GM23338 (cell line): ENCODE measurements around the gene CGREF1. TPM values are rescaled to one million over a fixed set of nuclear protein-coding genes. Genes with fewer than 3 reads are reported as not detected.
A peak's percentile ranks its signal among the peaks of the same experiment; 100 is the strongest.

ENCODE experiments used
- ATAC-seq: fragments of 200-7000 bp; cut with Tn5 transposase; 3 replicates; pipeline ENCODE4 v1.9.1; 2020
- DNase-seq: peaks from one replicate; pipeline ENCODE4 v3.0.0-alpha.2; 2015; ENCODE audit warnings: low spot score
- H2AFZ ChIP-seq: fragments of 200-600 bp; sonication (generic); 2 replicates; pipeline ENCODE4 v1.8.0; 2016; ENCODE audit warnings: antibody characterized with exemption, mild to moderate bottlenecking, moderate library complexity
- H3F3A ChIP-seq: fragments of 200-600 bp; sonication (generic); replicated peaks from 2 replicates; pipeline ENCODE4 v1.8.0; 2017; ENCODE audit warnings: antibody characterized with exemption, mixed run types, low read depth
- H3K27ac ChIP-seq: fragments of 200-600 bp; sonication (generic); 2 replicates; pipeline ENCODE4 v1.6.1; 2016; ENCODE audit warnings: low read depth
- H3K27me3 ChIP-seq: fragments of 200-600 bp; sonication (generic); 2 replicates; pipeline ENCODE4 v1.8.0; 2016; ENCODE audit warnings: mild to moderate bottlenecking, mixed run types, moderate library complexity; ENCODE audit not compliant: insufficient read depth
- H3K36me3 ChIP-seq: fragments of 200-600 bp; sonication (generic); 2 replicates; pipeline ENCODE4 v1.8.0; 2016; ENCODE audit warnings: mild to moderate bottlenecking; ENCODE audit not compliant: insufficient read depth
- H3K4me1 ChIP-seq: fragments of 200-600 bp; sonication (generic); 2 replicates; pipeline ENCODE4 v1.8.0; 2016; ENCODE audit warnings: mild to moderate bottlenecking, moderate library complexity; ENCODE audit not compliant: insufficient read depth
- H3K4me2 ChIP-seq: fragments of 200-600 bp; sonication (generic); 2 replicates; pipeline ENCODE4 v1.7.1; 2017; ENCODE audit warnings: mixed run types
- H3K4me3 ChIP-seq: fragments of 200-600 bp; sonication (generic); 2 replicates; pipeline ENCODE4 v1.6.1; 2016; ENCODE audit warnings: mixed run types
- H3K79me2 ChIP-seq: fragments of 200-600 bp; sonication (generic); replicated peaks from 2 replicates; pipeline ENCODE4 v1.8.0; 2017; ENCODE audit warnings: mild to moderate bottlenecking; ENCODE audit not compliant: insufficient read depth
- H3K9me2 ChIP-seq: fragments of 200-600 bp; sonication (generic); 2 replicates; pipeline ENCODE4 v1.8.0; 2017; ENCODE audit not compliant: insufficient read depth
- H4K20me1 ChIP-seq: fragments of 200-600 bp; sonication (generic); replicated peaks from 2 replicates; pipeline ENCODE4 v1.8.0; 2017; ENCODE audit warnings: mild to moderate bottlenecking; ENCODE audit not compliant: insufficient read depth
- H3K27ac Mint-ChIP-seq: 2 replicates; pipeline ENCODE4 v1.8.0; 2020; ENCODE audit warnings: inconsistent platforms, mild to moderate bottlenecking, moderate library complexity, mixed read lengths
- H3K27me3 Mint-ChIP-seq: 3 replicates; pipeline ENCODE4 v1.8.0; 2022; ENCODE audit warnings: low read depth, mild to moderate bottlenecking, moderate library complexity, mixed read lengths, inconsistent platforms; ENCODE audit not compliant: insufficient read depth, poor library complexity
- H3K36me3 Mint-ChIP-seq: 3 replicates; pipeline ENCODE4 v1.8.0; 2021; ENCODE audit warnings: low read depth, mild to moderate bottlenecking, inconsistent platforms, moderate library complexity, mixed read lengths
- H3K4me1 Mint-ChIP-seq: 3 replicates; pipeline ENCODE4 v1.8.0; 2020; ENCODE audit warnings: mild to moderate bottlenecking, inconsistent platforms, mixed read lengths
- H3K4me3 Mint-ChIP-seq: 3 replicates; pipeline ENCODE4 v1.8.0; 2021; ENCODE audit warnings: moderate library complexity, mild to moderate bottlenecking, inconsistent platforms, mixed read lengths
- H3K9me3 Mint-ChIP-seq: 3 replicates; pipeline ENCODE4 v1.8.0; 2020; ENCODE audit warnings: moderate library complexity, mild to moderate bottlenecking, inconsistent platforms, mixed read lengths
- CREB1 ChIP-seq: fragments of 250-450 bp; sonication (Bioruptor Pico); IDR thresholded peaks from 2 replicates; pipeline ENCODE4 v1.5.0; 2020; ENCODE audit warnings: low read depth, mild to moderate bottlenecking, moderate library complexity
- EZH2 ChIP-seq: fragments of 200-600 bp; sonication (generic); IDR thresholded peaks from one replicate; pipeline ENCODE4 v1.8.0; 2017; ENCODE audit warnings: antibody characterized with exemption, mild to moderate bottlenecking, low read depth; ENCODE audit not compliant: unreplicated experiment
- EZH2phosphoT487 ChIP-seq: fragments of 200-600 bp; sonication (generic); IDR thresholded peaks from one replicate; pipeline ENCODE4 v1.8.1; 2018; ENCODE audit warnings: antibody characterized with exemption; ENCODE audit not compliant: unreplicated experiment
- JUNB ChIP-seq: IDR thresholded peaks from one replicate; pipeline ENCODE4 v1.6.1; 2016; ENCODE audit warnings: antibody characterized with exemption; ENCODE audit not compliant: unreplicated experiment
- NANOG ChIP-seq: IDR thresholded peaks from 2 replicates; pipeline ENCODE4 v1.6.1; 2016; ENCODE audit warnings: antibody characterized with exemption, borderline replicate concordance
- POLR2AphosphoS5 ChIP-seq: IDR thresholded peaks from 2 replicates; pipeline ENCODE4 v1.6.1; 2016; ENCODE audit warnings: antibody characterized with exemption, low read depth
- REST ChIP-seq: IDR thresholded peaks from one replicate; pipeline ENCODE4 v1.6.1; 2018; ENCODE audit warnings: antibody characterized with exemption; ENCODE audit not compliant: unreplicated experiment
- STAT1 ChIP-seq: IDR thresholded peaks from one replicate; pipeline ENCODE4 v1.6.1; 2016; ENCODE audit warnings: antibody characterized with exemption; ENCODE audit not compliant: unreplicated experiment
- ZNF114 ChIP-seq: fragments of 250-450 bp; sonication (Bioruptor Pico); IDR thresholded peaks from 2 replicates; pipeline ENCODE4 v1.5.0; 2020; ENCODE audit warnings: mild to moderate bottlenecking, moderate library complexity
- ZNF331 ChIP-seq: fragments of 250-450 bp; sonication (Bioruptor Pico); IDR thresholded peaks from 2 replicates; pipeline ENCODE4 v1.5.0; 2020; ENCODE audit warnings: low read depth, mild to moderate bottlenecking, moderate library complexity
- ZNF462 ChIP-seq: fragments of 250-450 bp; sonication (Bioruptor Pico); IDR thresholded peaks from 2 replicates; pipeline ENCODE4 v1.5.0; 2020; ENCODE audit warnings: mild to moderate bottlenecking, moderate library complexity
- polyA plus RNA-seq: library from polyadenylated mRNA; unstranded; fragments of >200 nt; fragmentation: Nextera tagmentation; extraction: Ambion mirVana; gene quantifications from 2 replicates; pipeline ENCODE4 v1.2.1, GENCODE V29; 2016
- total RNA-seq: library from RNA; depleted of rRNA; stranded (reverse); fragments of >200 nt; shearing (Covaris generic); gene quantifications from 2 replicates; pipeline ENCODE4 v1.2.3, GENCODE V29; 2014
- TF ChIP-seq, protein P1 (sequence below), 2 experiments: fragments of 200-600 bp in 1 of 2; sonication (generic) in 1 of 2; conservative IDR thresholded peaks; 2 replicates each; pipeline versions ENCODE4 v1.5.1 to v1.6.1; 2016 to 2017; ENCODE audit warnings: antibody characterized with exemption in 2 of 2, low read depth in 2 of 2, mild to moderate bottlenecking in 2 of 2, moderate library complexity in 1 of 2
- TF ChIP-seq, protein P2 (sequence below): IDR thresholded peaks from 2 replicates; pipeline ENCODE4 v1.6.1; 2016; ENCODE audit warnings: antibody characterized with exemption

Gene CGREF1
- total and polyA plus RNA-seq, 2 experiments from 2014 or later, result 4.1 to 4.5 TPM

GRCh38 chr2:27133195-27133875, 14.4 kb upstream of the CGREF1 start:
- Histone ChIP-seq H3K27me3 (no peaks in the 10 kb centered on the region), H3K36me3 (no peaks in the 10 kb centered on the region), H2AFZ (no peak overlapping the region; the same call in 1 of the 2 replicates), H3K79me2 (peaks cover 11% of the 10 kb centered on the region), H4K20me1 (peaks cover 10% of the 10 kb centered on the region), H3K4me1 (peaks cover 6% of the 10 kb centered on the region; the same call in 1 of the 2 replicates), H3K4me3 (peak overlapping the region; percentile 99), H3K27ac (no peak overlapping the region), H3K9me2 (no peaks in the 10 kb centered on the region), H3K4me2 (peak overlapping the region; percentile 97), H3F3A (no peaks in the 10 kb centered on the region; the same call in 1 of the 2 replicates)
- ATAC-seq (no peak; the same call in 2 of the 3 replicates), DNase-seq (no peak)
- peaks cover 10% of the 10 kb centered on the region; the same call in 2 of the 3 replicates for H3K4me1 Mint-ChIP-seq
- H3K4me3 Mint-ChIP-seq, result peak overlapping the region; percentile 89
- peaks cover 26% of the 10 kb centered on the region; the same call in 2 of the 3 replicates for H3K36me3 Mint-ChIP-seq
- H3K27me3 Mint-ChIP-seq, result peaks cover 8% of the 10 kb centered on the region
- no peaks in the 10 kb centered on the region for H3K9me3 Mint-ChIP-seq
- H3K27ac Mint-ChIP-seq, result no peak overlapping the region; the same call in 1 of the 2 replicates
- TF ChIP-seq POLR2AphosphoS5, result no peak
- TF ChIP-seq, protein P1, sequence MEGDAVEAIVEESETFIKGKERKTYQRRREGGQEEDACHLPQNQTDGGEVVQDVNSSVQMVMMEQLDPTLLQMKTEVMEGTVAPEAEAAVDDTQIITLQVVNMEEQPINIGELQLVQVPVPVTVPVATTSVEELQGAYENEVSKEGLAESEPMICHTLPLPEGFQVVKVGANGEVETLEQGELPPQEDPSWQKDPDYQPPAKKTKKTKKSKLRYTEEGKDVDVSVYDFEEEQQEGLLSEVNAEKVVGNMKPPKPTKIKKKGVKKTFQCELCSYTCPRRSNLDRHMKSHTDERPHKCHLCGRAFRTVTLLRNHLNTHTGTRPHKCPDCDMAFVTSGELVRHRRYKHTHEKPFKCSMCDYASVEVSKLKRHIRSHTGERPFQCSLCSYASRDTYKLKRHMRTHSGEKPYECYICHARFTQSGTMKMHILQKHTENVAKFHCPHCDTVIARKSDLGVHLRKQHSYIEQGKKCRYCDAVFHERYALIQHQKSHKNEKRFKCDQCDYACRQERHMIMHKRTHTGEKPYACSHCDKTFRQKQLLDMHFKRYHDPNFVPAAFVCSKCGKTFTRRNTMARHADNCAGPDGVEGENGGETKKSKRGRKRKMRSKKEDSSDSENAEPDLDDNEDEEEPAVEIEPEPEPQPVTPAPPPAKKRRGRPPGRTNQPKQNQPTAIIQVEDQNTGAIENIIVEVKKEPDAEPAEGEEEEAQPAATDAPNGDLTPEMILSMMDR (conservative IDR thresholded peaks at IDR 0.05; ENCODE audit: low read depth in 2 of 2), result no peak
- no peak for TF ChIP-seq STAT1
- TF ChIP-seq, protein P2, sequence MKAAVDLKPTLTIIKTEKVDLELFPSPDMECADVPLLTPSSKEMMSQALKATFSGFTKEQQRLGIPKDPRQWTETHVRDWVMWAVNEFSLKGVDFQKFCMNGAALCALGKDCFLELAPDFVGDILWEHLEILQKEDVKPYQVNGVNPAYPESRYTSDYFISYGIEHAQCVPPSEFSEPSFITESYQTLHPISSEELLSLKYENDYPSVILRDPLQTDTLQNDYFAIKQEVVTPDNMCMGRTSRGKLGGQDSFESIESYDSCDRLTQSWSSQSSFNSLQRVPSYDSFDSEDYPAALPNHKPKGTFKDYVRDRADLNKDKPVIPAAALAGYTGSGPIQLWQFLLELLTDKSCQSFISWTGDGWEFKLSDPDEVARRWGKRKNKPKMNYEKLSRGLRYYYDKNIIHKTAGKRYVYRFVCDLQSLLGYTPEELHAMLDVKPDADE, result no peak
- no peak for TF ChIP-seq EZH2
- no peak for TF ChIP-seq CREB1 (CRISPR knock-in tag)
- TF ChIP-seq ZNF331 (CRISPR knock-in tag), result no peak
- TF ChIP-seq JUNB, result no peak
- TF ChIP-seq REST, result no peak
- TF ChIP-seq EZH2phosphoT487, result no peak
- no peak for TF ChIP-seq NANOG
- no peak for TF ChIP-seq ZNF462 (CRISPR knock-in tag)
- TF ChIP-seq ZNF114 (CRISPR knock-in tag), result no peak
